Measurements from ENCODE around the gene ART5.

ART5 gene

GRCh38 chr11:3679077-3679476 lies 37.3 kb upstream of the ART5 start:
- no peak for DNase-seq (ENCODE audit: low read depth)
- TF ChIP-seq, protein P1, sequence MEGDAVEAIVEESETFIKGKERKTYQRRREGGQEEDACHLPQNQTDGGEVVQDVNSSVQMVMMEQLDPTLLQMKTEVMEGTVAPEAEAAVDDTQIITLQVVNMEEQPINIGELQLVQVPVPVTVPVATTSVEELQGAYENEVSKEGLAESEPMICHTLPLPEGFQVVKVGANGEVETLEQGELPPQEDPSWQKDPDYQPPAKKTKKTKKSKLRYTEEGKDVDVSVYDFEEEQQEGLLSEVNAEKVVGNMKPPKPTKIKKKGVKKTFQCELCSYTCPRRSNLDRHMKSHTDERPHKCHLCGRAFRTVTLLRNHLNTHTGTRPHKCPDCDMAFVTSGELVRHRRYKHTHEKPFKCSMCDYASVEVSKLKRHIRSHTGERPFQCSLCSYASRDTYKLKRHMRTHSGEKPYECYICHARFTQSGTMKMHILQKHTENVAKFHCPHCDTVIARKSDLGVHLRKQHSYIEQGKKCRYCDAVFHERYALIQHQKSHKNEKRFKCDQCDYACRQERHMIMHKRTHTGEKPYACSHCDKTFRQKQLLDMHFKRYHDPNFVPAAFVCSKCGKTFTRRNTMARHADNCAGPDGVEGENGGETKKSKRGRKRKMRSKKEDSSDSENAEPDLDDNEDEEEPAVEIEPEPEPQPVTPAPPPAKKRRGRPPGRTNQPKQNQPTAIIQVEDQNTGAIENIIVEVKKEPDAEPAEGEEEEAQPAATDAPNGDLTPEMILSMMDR (IDR thresholded peaks at IDR 0.05; ENCODE audit: low read length, missing control alignments), result no peak
- H3K4me3 ChIP-seq (replicated peaks; ENCODE audit: low read depth, low read length), result no peak overlapping the region

- TF ChIP-seq, protein P1 (IDR thresholded peaks at IDR 0.05; ENCODE audit: low read length, missing control alignments), result no peak
- no peak for DNase-seq (ENCODE audit: low read depth)
- H3K4me3 ChIP-seq (replicated peaks; ENCODE audit: low read depth, low read length), result no peak overlapping the region
These were observed 34.2 kb upstream of the ART5 start for GRCh38 chr11:3675971-3676370.

DNA sequence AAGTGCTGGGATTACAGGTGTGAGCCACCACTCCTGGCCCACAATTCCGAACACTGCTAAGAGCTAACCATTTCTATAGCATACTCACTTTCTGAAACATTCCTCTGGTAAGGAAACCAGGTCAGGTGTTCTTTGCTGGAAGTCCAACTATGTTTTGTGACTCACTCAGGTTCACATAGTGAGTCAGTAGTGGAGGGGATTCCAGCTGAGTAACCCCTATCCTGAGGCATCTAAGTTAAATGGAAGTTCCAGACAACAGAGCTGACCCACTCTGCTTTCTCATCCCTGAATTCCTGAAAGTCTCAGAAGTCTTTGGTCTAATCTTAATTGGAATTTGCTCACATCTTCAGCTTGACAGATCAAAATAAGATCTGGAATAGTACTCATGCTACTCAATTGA lies 32.4 kb upstream of the ART5 start:
- no peak overlapping the region for H3K4me3 ChIP-seq (replicated peaks; ENCODE audit: low read depth, low read length)
- DNase-seq (ENCODE audit: low read depth), result peak; percentile 34
- TF ChIP-seq, protein P1 (IDR thresholded peaks at IDR 0.05; ENCODE audit: low read length, missing control alignments), result no peak

DNA sequence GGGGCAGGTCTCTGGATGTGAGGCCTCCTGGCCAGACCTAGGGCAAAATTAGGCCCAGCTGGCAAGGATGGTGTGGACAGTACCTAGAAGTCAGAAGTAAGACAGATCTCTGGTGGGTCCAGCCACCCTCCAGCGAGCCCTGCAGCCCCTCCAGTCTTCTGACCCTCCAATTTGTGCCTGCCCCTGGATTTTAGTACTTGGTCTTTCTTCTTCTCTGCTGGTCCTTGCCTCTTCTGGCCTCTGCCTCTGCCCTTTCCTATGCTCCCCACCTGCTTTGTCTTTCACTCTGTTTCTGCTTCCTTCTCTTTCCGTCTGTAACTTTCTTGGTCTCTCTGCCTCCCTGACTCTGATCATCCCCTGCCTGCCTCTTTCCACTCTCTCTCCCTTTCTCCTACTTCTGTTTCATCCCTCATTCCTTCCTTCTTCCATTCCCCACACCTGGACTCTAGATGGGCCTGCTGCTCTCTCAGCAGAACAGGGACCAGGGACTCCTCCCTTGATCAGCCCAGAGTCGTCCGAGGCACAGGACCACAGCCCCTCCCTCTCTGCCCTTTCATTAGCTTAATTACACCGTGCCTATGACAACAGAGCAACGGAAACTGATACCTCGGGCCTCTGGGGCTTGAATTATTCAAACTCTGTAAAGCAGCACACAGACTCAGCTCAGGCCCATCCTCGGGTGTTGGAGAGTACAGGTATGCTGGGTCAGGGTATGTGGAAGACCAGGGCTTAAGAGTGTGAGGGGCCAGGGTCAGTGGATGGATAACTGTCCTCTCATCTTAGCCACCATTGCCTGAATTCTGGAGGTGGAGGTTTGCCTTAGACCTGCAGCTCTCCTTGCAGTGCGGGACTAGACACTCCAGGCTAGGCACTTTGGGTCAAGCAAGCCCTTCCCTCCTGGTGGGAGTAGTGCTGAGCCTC lies 29.8 kb upstream of the ART5 start, which contains the start of gene CHRNA10:
TSS of gene CHRNA10 (minus strand) at position 51 of the 921 bp plus-strand sequence. CDS start 72 bp downstream, outside the sequence.
- no peak within 1 kb of the TSS for H3K4me3 ChIP-seq (replicated peaks; ENCODE audit: low read depth, low read length)
- TF ChIP-seq, protein P1 (IDR thresholded peaks at IDR 0.05; ENCODE audit: low read length, missing control alignments), result no peak
- DNase-seq (ENCODE audit: low read depth), result no peak

GRCh38 chr11:3669742-3670183 lies 28.0 kb upstream of the ART5 start:
- TF ChIP-seq, protein P1 (IDR thresholded peaks at IDR 0.05; ENCODE audit: low read length, missing control alignments), result no peak
- DNase-seq (ENCODE audit: low read depth), result no peak
- no peak overlapping the region for H3K4me3 ChIP-seq (replicated peaks; ENCODE audit: low read depth, low read length)

- TF ChIP-seq, protein P1 (IDR thresholded peaks at IDR 0.05; ENCODE audit: low read length, missing control alignments), result no peak
- H3K4me3 ChIP-seq (replicated peaks; ENCODE audit: low read depth, low read length), result no peak overlapping the region
- no peak for DNase-seq (ENCODE audit: low read depth)
These were observed 27.3 kb upstream of the ART5 start for GRCh38 chr11:3669128-3669527.

Measured in fibroblast of pulmonary artery (primary cell).